ENCODE data around the gene FOXB1. TPM values are rescaled to one million over a fixed set of nuclear protein-coding genes. Genes with fewer than 3 reads are reported as not detected.

Gene FOXB1
- total and polyA plus RNA-seq, 12 donors: not detected

DNA sequence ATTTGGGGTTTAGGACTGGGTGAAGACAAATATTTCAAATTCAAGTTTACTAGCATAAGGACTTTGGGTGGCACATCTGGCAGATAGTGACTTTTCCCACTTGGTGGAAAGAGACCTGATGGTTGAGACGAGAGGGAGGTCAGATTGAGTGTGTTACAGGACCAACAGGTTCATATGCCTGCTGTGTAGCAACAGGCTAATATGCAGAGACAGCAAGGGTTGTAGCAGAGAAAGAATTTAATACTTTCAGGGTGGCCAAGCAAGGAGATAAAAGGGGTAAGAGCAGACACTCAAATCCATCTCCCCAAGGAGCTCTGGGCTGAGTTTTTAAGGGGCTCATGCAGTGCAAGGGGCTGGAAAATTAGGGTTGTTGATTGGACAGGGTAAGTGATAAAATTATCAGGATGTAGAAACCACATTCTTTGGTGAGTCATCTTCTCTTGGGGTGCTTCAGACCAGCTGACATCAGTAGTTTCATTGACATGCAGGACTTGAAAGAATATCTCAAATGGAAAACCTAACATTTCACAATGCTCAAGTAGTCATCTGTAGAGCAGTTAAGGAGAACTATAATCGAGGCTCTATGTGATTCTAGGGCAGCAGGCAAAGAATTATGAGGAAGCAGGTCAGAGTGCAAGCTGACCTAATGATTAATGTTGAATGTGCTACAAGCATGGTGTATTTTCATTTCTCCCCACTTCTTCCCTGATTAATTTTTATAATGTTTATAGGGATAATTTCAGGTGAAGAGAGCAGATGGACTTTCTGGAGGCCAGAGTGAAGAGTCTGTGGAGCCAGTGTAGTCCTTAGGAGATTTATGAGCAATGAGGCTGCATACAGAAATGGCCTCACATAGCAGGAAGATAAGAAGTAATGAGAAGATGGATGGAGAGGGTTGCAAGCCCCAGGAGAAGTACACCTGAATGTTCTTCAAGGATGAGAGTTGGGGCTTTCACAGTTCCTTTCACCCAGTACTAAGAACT lies 13.7 kb downstream of the FOXB1 start:
- TF ChIP-seq, protein P1, sequence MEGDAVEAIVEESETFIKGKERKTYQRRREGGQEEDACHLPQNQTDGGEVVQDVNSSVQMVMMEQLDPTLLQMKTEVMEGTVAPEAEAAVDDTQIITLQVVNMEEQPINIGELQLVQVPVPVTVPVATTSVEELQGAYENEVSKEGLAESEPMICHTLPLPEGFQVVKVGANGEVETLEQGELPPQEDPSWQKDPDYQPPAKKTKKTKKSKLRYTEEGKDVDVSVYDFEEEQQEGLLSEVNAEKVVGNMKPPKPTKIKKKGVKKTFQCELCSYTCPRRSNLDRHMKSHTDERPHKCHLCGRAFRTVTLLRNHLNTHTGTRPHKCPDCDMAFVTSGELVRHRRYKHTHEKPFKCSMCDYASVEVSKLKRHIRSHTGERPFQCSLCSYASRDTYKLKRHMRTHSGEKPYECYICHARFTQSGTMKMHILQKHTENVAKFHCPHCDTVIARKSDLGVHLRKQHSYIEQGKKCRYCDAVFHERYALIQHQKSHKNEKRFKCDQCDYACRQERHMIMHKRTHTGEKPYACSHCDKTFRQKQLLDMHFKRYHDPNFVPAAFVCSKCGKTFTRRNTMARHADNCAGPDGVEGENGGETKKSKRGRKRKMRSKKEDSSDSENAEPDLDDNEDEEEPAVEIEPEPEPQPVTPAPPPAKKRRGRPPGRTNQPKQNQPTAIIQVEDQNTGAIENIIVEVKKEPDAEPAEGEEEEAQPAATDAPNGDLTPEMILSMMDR (IDR thresholded peaks at IDR 0.05): no peak
- Histone ChIP-seq H3K9me3 (peaks cover 0 to 12% (median 5%) of the 10 kb centered on the region in 11 donors), H3K36me3 (no peaks in the 10 kb centered on the region), H3K4me3 (no peak overlapping the region), H3K27me3 (peaks cover 0 to 80% (median 46%) of the 10 kb centered on the region in 7 donors), H3K27ac (no peak overlapping the region), H3K4me1 (no peaks in the 10 kb centered on the region)
- ATAC-seq (no peak), DNase-seq (no peak)
- intact Hi-C loops (cut with DNase I): no loop called here
- 18 to 21% methylated on average over 2 of the region's 2 CpGs for WGBS, 2 donors

DNA sequence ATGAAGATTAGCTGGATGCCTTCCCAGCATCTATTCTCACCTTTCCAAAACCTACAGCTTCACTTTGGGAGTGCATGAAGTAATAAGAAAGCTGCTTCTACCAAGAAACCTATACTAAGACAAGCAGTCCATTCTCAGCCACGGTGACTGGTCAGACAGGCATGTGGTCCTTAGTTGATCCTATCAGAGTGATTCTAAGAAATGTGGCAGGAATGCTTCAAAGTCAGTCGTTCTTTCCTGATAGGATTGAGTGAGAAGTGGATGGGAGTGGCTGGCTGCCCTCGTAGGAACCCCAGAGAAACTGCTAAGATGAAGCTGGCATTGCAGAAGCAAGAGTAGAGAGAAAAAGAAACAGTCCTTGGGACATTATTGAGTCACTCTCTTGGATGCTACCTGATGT lies 16.6 kb downstream of the FOXB1 start:
- Histone ChIP-seq H3K27ac (no peak overlapping the region), H3K4me3 (no peak overlapping the region), H3K4me1 (no peaks in the 10 kb centered on the region), H3K27me3 (peaks cover 0 to 71% (median 34%) of the 10 kb centered on the region in 7 donors), H3K9me3 (peaks cover 0 to 12% (median 5%) of the 10 kb centered on the region in 11 donors), H3K36me3 (no peaks in the 10 kb centered on the region)
- WGBS, 2 donors: 13 to 19% methylated on average over 3 of the region's 3 CpGs
- TF ChIP-seq, protein P1 (IDR thresholded peaks at IDR 0.05): no peak
- DNase-seq (no peak), ATAC-seq (no peak)
- intact Hi-C loops (cut with DNase I): no loop called here

DNA sequence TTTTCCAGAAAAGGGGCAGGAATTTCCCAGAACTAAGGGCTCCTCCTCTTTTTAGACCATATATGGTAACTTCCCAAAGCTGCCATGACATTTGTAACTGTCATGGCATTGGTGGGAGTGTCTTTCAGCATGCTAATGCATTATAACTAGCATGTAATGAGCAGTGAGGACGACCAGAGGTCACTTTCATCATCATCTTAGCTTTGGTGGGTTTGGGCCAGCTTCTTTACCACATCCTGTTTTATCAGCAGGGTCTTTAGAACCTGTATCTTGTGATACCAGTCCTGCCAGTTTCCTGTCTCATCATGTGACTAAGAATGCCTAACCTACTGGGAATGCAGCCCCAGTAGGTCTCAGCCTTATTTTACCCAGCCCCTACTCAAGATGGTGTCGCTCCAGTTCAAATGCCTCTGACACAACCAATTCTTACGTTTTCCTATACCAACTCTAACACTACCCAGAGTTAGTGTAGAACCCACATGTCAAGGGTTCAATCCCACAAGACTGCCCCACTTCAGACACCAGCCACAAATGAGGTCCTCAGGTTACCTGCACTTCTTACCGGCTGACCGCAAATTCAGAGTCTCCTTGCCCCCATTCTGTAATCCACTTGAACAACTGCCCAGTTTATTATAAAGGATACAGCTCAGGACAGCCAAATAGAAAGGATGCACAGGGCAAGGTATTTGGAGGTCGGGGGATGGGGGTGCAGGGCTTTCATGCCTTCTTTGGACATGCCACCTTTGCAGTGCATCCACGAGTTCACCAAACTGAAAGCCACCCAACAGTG lies 17.7 kb downstream of the FOXB1 start:
- Histone ChIP-seq H3K4me1 (no peaks in the 10 kb centered on the region), H3K36me3 (no peaks in the 10 kb centered on the region), H3K4me3 (no peak overlapping the region), H3K9me3 (peaks cover 0 to 12% (median 5%) of the 10 kb centered on the region in 11 donors), H3K27ac (no peak overlapping the region), H3K27me3 (peaks cover 0 to 71% (median 29%) of the 10 kb centered on the region in 7 donors)
- TF ChIP-seq, protein P1 (IDR thresholded peaks at IDR 0.05): no peak
- DNase-seq (no peak), ATAC-seq (no peak)
- intact Hi-C loops (cut with DNase I): no loop called here
- 76 to 77% methylated on average over 7 of the region's 7 CpGs for WGBS, 2 donors

DNA sequence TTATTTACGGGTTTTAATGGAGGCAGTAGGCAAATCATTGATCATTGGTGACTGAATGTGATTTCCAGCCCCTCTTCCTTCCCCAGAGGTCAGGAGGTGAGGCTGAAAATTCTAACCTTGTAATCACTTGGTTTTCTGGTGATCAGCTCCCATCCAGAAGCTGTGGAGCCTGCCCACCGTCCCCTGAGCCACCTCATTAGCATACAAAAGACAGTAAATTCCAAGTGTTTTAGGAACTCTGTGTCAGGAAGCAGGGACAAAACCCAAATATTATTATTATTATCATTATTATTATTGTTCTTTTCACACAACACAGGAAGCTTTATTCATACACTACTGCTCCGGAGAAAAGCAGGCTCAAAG lies 18.2 kb downstream of the FOXB1 start:
- 55 to 58% methylated on average over 3 of the region's 3 CpGs for WGBS, 2 donors
- intact Hi-C loops (cut with DNase I): no loop called here
- TF ChIP-seq, protein P1 (IDR thresholded peaks at IDR 0.05): no peak

More for the DNA sequence above, 18.2 kb downstream of the FOXB1 start:
- Histone ChIP-seq H3K4me1 (no peaks in the 10 kb centered on the region), H3K9me3 (peaks cover 0 to 9% (median 4%) of the 10 kb centered on the region in 11 donors), H3K27ac (no peak overlapping the region), H3K27me3 (peaks cover 0 to 73% (median 27%) of the 10 kb centered on the region in 7 donors), H3K4me3 (no peak overlapping the region), H3K36me3 (no peaks in the 10 kb centered on the region)
- no peak for DNase-seq
- no peak for ATAC-seq

Data from heart right ventricle (tissue), 16 donors.